ENCODE measurements around the gene XIRP2. TPM values are rescaled to one million over a fixed set of nuclear protein-coding genes. Genes with fewer than 3 reads are reported as not detected.

Gene XIRP2
- total and polyA plus RNA-seq, 10 of the 15 experiments (the other 5 are each of a cell fraction or from before 2014, with no cell fraction given), result 0.03 TPM; not detected in 9

DNA sequence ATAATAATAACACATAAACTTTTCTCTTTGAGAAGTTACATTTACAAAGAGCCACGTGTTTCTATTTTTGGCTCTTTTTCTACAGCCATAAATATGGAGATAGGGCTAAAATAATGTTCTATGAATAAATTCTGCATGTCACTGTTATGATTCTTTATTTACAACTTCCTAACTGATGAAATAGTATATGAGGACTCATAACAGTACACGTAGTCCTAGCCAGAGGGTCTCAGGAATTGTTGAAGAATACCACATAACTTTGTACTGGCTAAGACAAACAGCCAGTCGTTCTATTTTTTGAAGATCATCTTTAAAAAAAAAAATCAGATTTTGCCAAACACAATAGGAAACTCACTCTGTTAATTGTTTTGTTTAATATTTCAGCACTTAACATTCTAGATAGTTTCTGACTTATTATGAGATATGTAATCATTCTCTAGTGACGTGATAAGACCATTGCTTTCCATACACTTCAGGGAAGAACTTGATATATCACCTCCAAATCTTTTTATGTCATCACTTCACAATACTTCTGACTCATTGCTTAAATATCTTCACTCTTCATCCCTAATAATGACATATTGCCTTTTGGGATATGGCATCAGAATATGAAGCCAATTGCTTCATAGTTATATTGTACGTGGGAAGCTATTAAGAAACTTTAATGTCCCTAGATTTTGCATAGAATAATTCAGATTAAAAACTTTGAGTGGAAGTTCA lies 256.1 kb downstream of the XIRP2 start:
- TF ChIP-seq GATAD2B (conservative IDR thresholded peaks at IDR 0.05; ENCODE audit: low read depth) (no peak), DPF2 (IDR thresholded peaks at IDR 0.05) (no peak), SMAD1 (IDR thresholded peaks at IDR 0.05; ENCODE audit: low read depth, partially characterized antibody) (no peak), ZZZ3 (IDR thresholded peaks at IDR 0.05; ENCODE audit: control insufficient read depth, insufficient read length, low read depth) (no peak), TCF7 (IDR thresholded peaks at IDR 0.05; ENCODE audit: borderline replicate concordance) (no peak)
- TF ChIP-seq, protein P1, sequence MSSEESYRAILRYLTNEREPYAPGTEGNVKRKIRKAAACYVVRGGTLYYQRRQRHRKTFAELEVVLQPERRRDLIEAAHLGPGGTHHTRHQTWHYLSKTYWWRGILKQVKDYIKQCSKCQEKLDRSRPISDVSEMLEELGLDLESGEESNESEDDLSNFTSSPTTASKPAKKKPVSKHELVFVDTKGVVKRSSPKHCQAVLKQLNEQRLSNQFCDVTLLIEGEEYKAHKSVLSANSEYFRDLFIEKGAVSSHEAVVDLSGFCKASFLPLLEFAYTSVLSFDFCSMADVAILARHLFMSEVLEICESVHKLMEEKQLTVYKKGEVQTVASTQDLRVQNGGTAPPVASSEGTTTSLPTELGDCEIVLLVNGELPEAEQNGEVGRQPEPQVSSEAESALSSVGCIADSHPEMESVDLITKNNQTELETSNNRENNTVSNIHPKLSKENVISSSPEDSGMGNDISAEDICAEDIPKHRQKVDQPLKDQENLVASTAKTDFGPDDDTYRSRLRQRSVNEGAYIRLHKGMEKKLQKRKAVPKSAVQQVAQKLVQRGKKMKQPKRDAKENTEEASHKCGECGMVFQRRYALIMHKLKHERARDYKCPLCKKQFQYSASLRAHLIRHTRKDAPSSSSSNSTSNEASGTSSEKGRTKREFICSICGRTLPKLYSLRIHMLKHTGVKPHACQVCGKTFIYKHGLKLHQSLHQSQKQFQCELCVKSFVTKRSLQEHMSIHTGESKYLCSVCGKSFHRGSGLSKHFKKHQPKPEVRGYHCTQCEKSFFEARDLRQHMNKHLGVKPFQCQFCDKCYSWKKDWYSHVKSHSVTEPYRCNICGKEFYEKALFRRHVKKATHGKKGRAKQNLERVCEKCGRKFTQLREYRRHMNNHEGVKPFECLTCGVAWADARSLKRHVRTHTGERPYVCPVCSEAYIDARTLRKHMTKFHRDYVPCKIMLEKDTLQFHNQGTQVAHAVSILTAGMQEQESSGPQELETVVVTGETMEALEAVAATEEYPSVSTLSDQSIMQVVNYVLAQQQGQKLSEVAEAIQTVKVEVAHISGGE (CRISPR knock-in tag; IDR thresholded peaks at IDR 0.05), result no peak
- Histone ChIP-seq H3K36me3 (ENCODE audit: control insufficient read depth in 2 of 2, insufficient read depth in 2 of 2, low read length in 1 of 2) (no peaks in the 10 kb centered on the region), H3K79me2 (ENCODE audit: control insufficient read depth, insufficient read depth, low read length) (no peaks in the 10 kb centered on the region), H3K27ac (ENCODE audit: control insufficient read depth, insufficient read depth) (no peak overlapping the region), H3K4me2 (ENCODE audit: control insufficient read depth, insufficient read depth) (no peak overlapping the region), H4K20me1 (ENCODE audit: control insufficient read depth, insufficient read depth) (no peaks in the 10 kb centered on the region), H3K4me1 (ENCODE audit: control insufficient read depth, insufficient read depth, low read length) (no peaks in the 10 kb centered on the region), H3K4me3 (no peak overlapping the region), H3K27me3 (replicated peaks in 1 of 2; ENCODE audit: control insufficient read depth in 2 of 2, insufficient read depth in 2 of 2, low read length in 1 of 2) (no peaks in the 10 kb centered on the region), H3K9ac (ENCODE audit: control insufficient read depth, insufficient read depth, low read length) (no peak overlapping the region), H2AFZ (ENCODE audit: control insufficient read depth, low read depth, low read length) (no peak overlapping the region), H3K9me3 (replicated peaks; ENCODE audit: control insufficient read depth, insufficient read depth, low read length) (no peaks in the 10 kb centered on the region)
- in situ Hi-C loops (cut with MboI) (no loop called here), intact Hi-C loops (cut with micrococcal nuclease; ENCODE audit: unreplicated experiment) (no loop called here)
- ChIA-PET RAD21 (ENCODE audit: unreplicated experiment) (no interaction called here), CTCF (no interaction called here), SMC1A (ENCODE audit: uncharacterized antibody, unreplicated experiment) (interaction anchor here (0.7 kb wide), 1 partner anchor 631 kb away, joined by 6 read pairs; no protein-coding TSS in a partner anchor), POLR2A (no interaction called here)
- no peak for DNase-seq (ENCODE audit: low read depth, low spot score)
- BruUV-seq (replicated peaks), result no TSS peak
- no peak for ATAC-seq
- FAIRE-seq, result no peak
- 13% methylated on average over 5 of the region's 5 CpGs for WGBS (ENCODE audit: insufficient coverage, insufficient replicate concordance, low lambda C conversion rate, missing lambda C conversion rate)
